SK-N-SH treated with all-trans-retinoic acid at 6 μM for 48 hours (cell line): ENCODE measurements around the gene PRSS21.

Experiments used
- ATAC-seq: fragments of 200-7000 bp; cut with Tn5 transposase; 3 replicates; pipeline ENCODE4 v1.9.1; 2020; ENCODE audit warnings: mild to moderate bottlenecking, moderate library complexity
- ARNTL ChIP-seq: fragments of 450-650 bp; formaldehyde crosslinking; IDR thresholded peaks from 2 replicates; pipeline ENCODE4 v1.5.0; 2020; ENCODE audit warnings: low read depth, mild to moderate bottlenecking, moderate library complexity, borderline replicate concordance
- BACH2 ChIP-seq: fragments of 250-450 bp; sonication (Bioruptor Pico); IDR thresholded peaks from 2 replicates; pipeline ENCODE4 v1.9.0; 2021; ENCODE audit warnings: mild to moderate bottlenecking, borderline replicate concordance
- CSDC2 ChIP-seq: fragments of 250-450 bp; sonication (Bioruptor Pico); IDR thresholded peaks from 2 replicates; pipeline ENCODE4 v1.5.0; 2020; ENCODE audit warnings: mild to moderate bottlenecking, moderate library complexity
- ESRRG ChIP-seq: fragments of 250-450 bp; sonication (Bioruptor Pico); IDR thresholded peaks from 2 replicates; pipeline ENCODE4 v1.6.1; 2021; ENCODE audit warnings: mild to moderate bottlenecking
- GLIS3 ChIP-seq: fragments of 250-450 bp; sonication (Bioruptor Pico); IDR thresholded peaks from 2 replicates; pipeline ENCODE4 v1.5.0; 2020; ENCODE audit warnings: mild to moderate bottlenecking, moderate library complexity
- ISL1 ChIP-seq: fragments of 250-450 bp; sonication (Bioruptor Pico); IDR thresholded peaks from 2 replicates; pipeline ENCODE4 v2.1.2; 2022; ENCODE audit warnings: mild to moderate bottlenecking, moderate library complexity
- OSR1 ChIP-seq: fragments of 250-450 bp; sonication (Bioruptor Pico); IDR thresholded peaks from 2 replicates; pipeline ENCODE4 v1.8.0; 2022; ENCODE audit warnings: moderate library complexity, mild to moderate bottlenecking, inconsistent platforms
- PPARA ChIP-seq: fragments of 250-450 bp; sonication (Bioruptor Pico); IDR thresholded peaks from 2 replicates; pipeline ENCODE4 v1.5.0; 2020; ENCODE audit warnings: mild to moderate bottlenecking, borderline replicate concordance
- RARB ChIP-seq: fragments of 250-450 bp; sonication (Bioruptor Pico); IDR thresholded peaks from 2 replicates; pipeline ENCODE4 v1.8.0; 2021; ENCODE audit warnings: mild to moderate bottlenecking, moderate library complexity
- SNAI2 ChIP-seq: fragments of 250-450 bp; sonication (Bioruptor Pico); IDR thresholded peaks from 2 replicates; pipeline ENCODE4 v1.5.0; 2020; ENCODE audit warnings: mild to moderate bottlenecking, moderate library complexity
- TCF4 ChIP-seq: fragments of 250-450 bp; sonication (Bioruptor Pico); IDR thresholded peaks from 2 replicates; pipeline ENCODE4 v1.8.0; 2021; ENCODE audit warnings: mild to moderate bottlenecking, moderate library complexity, borderline replicate concordance
- TOX ChIP-seq: fragments of 250-450 bp; sonication (Bioruptor Pico); IDR thresholded peaks from 2 replicates; pipeline ENCODE4 v1.8.0; 2021; ENCODE audit warnings: mild to moderate bottlenecking, moderate library complexity, borderline replicate concordance
- ZFP3 ChIP-seq: fragments of 250-450 bp; sonication (Bioruptor Pico); IDR thresholded peaks from 2 replicates; pipeline ENCODE4 v1.5.0; 2020; ENCODE audit warnings: mild to moderate bottlenecking, moderate library complexity
- ZFP30 ChIP-seq: fragments of 450-650 bp; formaldehyde crosslinking; IDR thresholded peaks from 2 replicates; pipeline ENCODE4 v1.5.0; 2022; ENCODE audit warnings: mild to moderate bottlenecking, moderate library complexity
- ZNF565 ChIP-seq: fragments of 450-650 bp; formaldehyde crosslinking; conservative IDR thresholded peaks from 2 replicates; pipeline ENCODE4 v1.5.0; 2020; ENCODE audit warnings: low read depth, mild to moderate bottlenecking, moderate library complexity
- ZNF70 ChIP-seq: fragments of 450-650 bp; formaldehyde crosslinking; IDR thresholded peaks from 2 replicates; pipeline ENCODE4 v1.5.0; 2020; ENCODE audit warnings: mild to moderate bottlenecking, moderate library complexity
- TF ChIP-seq, protein P1 (sequence below): fragments of 250-450 bp; sonication (Bioruptor Pico); IDR thresholded peaks from 2 replicates; pipeline ENCODE4 v1.5.1; 2020; ENCODE audit warnings: low read depth, mild to moderate bottlenecking, moderate library complexity
- TF ChIP-seq, protein P2 (sequence below): fragments of 250-450 bp; sonication (Bioruptor Pico); IDR thresholded peaks from 2 replicates; pipeline ENCODE4 v1.8.0; 2021; ENCODE audit warnings: low read depth, mild to moderate bottlenecking, moderate library complexity, borderline replicate concordance
- TF ChIP-seq, protein P3 (sequence below): fragments of 250-450 bp; sonication (Bioruptor Pico); IDR thresholded peaks from 2 replicates; pipeline ENCODE4 v1.5.1; 2021; ENCODE audit warnings: mild to moderate bottlenecking, moderate library complexity
- TF ChIP-seq, protein P4 (sequence below): fragments of 250-450 bp; sonication (Bioruptor Pico); IDR thresholded peaks from 2 replicates; pipeline ENCODE4 v1.8.0; 2020; ENCODE audit warnings: mild to moderate bottlenecking, moderate library complexity, borderline replicate concordance

Gene PRSS21

DNA sequence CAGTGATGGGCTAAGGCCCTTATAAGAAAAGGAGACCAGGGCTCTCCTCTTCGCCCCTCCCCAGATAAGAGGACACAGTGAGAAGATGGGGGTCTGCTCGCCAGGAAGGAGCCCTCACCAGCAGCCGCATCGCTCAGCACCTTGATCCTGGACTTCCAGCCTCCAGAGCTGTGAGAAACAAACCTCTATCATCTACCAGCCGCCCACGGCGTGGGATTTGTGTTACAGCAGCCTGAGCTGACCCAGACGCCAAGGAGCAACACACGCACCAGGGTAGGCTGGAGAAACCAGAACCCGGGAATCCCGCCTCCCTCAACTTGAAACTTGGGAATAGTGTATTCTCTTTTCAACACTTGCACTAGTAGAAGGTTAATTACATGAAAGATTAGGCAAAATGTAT lies 8.9 kb downstream of the PRSS21 start:
- ATAC-seq, result no peak
- TF ChIP-seq GLIS3 (CRISPR knock-in tag) (no peak), ISL1 (CRISPR knock-in tag) (no peak), ZFP30 (CRISPR knock-in tag) (no peak), RARB (CRISPR knock-in tag) (no peak), BACH2 (CRISPR knock-in tag) (no peak), OSR1 (CRISPR knock-in tag) (no peak), SNAI2 (no peak)
- TF ChIP-seq, protein P1, sequence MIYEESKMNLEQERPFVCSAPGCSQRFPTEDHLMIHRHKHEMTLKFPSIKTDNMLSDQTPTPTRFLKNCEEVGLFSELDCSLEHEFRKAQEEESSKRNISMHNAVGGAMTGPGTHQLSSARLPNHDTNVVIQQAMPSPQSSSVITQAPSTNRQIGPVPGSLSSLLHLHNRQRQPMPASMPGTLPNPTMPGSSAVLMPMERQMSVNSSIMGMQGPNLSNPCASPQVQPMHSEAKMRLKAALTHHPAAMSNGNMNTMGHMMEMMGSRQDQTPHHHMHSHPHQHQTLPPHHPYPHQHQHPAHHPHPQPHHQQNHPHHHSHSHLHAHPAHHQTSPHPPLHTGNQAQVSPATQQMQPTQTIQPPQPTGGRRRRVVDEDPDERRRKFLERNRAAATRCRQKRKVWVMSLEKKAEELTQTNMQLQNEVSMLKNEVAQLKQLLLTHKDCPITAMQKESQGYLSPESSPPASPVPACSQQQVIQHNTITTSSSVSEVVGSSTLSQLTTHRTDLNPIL, result no peak

DNA sequence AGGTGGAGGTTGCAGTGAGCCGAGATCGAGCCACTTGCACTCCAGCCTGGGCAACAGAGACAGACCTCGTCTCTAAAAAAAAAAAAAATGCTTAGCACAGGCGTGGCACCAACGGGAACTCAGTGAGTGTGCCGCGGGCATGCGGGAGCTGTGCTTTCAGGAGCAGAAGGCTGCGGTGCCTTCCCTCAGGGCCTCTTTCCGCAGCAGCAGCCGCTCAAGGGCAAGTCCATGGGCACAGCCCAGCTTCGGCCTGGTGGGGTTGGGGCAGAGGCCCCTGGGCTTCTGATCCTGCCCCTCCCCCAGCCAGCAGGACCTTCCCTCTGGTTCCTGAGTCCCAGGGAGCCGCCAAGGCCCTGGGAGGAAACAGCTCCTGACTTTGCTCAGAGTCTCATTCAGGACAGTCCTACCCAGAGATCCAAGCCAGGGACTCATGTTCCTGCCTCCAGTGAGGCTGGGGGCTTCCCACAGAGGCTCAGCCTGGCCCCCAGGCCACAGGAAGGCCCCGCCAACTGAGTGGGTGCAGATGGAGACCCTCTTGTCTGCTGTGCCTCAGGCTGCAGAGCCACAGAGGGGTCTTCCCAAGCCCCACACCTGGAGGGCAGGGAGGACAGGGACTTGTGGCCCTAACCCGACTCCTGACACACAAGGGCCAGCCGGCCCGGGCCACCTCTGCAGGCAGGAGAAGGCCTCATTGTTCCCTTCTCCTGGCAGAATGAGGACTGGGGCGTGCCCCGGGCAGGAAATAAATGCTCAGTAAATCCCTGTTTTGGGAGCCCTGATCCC lies 9.7 kb downstream of the PRSS21 start:
- ATAC-seq, result no peak
- TF ChIP-seq PPARA (CRISPR knock-in tag) (no peak), ESRRG (CRISPR knock-in tag) (no peak), SNAI2 (no peak), OSR1 (CRISPR knock-in tag) (no peak), ISL1 (CRISPR knock-in tag) (no peak), ZNF70 (CRISPR knock-in tag) (no peak), ZNF565 (CRISPR knock-in tag) (no peak), ZFP3 (CRISPR knock-in tag) (no peak), TCF4 (CRISPR knock-in tag) (no peak), CSDC2 (CRISPR knock-in tag) (no peak), RARB (CRISPR knock-in tag) (no peak), ZFP30 (CRISPR knock-in tag) (no peak), TOX (CRISPR knock-in tag) (no peak), GLIS3 (CRISPR knock-in tag) (no peak), ARNTL (no peak), BACH2 (CRISPR knock-in tag) (no peak)
- TF ChIP-seq, protein P1, result no peak
- TF ChIP-seq, protein P2, sequence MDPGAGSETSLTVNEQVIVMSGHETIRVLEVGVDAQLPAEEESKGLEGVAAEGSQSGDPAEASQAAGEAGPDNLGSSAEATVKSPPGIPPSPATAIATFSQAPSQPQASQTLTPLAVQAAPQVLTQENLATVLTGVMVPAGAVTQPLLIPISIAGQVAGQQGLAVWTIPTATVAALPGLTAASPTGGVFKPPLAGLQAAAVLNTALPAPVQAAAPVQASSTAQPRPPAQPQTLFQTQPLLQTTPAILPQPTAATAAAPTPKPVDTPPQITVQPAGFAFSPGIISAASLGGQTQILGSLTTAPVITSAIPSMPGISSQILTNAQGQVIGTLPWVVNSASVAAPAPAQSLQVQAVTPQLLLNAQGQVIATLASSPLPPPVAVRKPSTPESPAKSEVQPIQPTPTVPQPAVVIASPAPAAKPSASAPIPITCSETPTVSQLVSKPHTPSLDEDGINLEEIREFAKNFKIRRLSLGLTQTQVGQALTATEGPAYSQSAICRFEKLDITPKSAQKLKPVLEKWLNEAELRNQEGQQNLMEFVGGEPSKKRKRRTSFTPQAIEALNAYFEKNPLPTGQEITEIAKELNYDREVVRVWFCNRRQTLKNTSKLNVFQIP (CRISPR knock-in tag), result no peak
- TF ChIP-seq, protein P3, sequence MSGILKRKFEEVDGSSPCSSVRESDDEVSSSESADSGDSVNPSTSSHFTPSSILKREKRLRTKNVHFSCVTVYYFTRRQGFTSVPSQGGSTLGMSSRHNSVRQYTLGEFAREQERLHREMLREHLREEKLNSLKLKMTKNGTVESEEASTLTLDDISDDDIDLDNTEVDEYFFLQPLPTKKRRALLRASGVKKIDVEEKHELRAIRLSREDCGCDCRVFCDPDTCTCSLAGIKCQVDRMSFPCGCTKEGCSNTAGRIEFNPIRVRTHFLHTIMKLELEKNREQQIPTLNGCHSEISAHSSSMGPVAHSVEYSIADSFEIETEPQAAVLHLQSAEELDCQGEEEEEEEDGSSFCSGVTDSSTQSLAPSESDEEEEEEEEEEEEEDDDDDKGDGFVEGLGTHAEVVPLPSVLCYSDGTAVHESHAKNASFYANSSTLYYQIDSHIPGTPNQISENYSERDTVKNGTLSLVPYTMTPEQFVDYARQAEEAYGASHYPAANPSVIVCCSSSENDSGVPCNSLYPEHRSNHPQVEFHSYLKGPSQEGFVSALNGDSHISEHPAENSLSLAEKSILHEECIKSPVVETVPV (CRISPR knock-in tag), result no peak

DNA sequence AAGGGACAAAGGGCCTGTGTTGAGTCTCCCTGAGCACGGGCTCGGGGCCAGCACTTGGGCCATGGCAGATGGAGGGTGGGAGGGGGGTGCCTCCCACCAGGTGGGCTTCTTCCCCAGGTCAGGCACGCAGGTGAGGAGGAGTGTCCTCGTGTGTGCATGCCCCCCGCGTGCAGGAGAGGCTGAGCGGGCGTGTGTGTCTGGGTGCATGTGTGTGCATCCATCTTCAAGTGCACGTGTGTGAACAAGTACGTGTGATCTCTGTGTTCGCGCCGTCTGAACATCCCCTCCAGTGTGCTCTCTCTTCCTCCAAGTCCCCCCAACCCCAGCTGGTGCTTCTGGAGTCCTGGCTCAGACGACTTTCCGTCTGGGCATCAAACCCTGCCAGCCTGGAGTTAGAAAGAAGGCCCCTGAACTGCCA lies 10.3 kb downstream of the PRSS21 start:
- ATAC-seq, result no peak
- TF ChIP-seq TOX (CRISPR knock-in tag) (no peak), BACH2 (CRISPR knock-in tag) (no peak), SNAI2 (no peak), GLIS3 (CRISPR knock-in tag) (no peak), ZFP3 (CRISPR knock-in tag) (no peak), CSDC2 (CRISPR knock-in tag) (no peak), ESRRG (CRISPR knock-in tag) (no peak), OSR1 (CRISPR knock-in tag) (no peak)
- TF ChIP-seq, protein P1, result no peak
- TF ChIP-seq, protein P3 (CRISPR knock-in tag), result no peak
- TF ChIP-seq, protein P4, sequence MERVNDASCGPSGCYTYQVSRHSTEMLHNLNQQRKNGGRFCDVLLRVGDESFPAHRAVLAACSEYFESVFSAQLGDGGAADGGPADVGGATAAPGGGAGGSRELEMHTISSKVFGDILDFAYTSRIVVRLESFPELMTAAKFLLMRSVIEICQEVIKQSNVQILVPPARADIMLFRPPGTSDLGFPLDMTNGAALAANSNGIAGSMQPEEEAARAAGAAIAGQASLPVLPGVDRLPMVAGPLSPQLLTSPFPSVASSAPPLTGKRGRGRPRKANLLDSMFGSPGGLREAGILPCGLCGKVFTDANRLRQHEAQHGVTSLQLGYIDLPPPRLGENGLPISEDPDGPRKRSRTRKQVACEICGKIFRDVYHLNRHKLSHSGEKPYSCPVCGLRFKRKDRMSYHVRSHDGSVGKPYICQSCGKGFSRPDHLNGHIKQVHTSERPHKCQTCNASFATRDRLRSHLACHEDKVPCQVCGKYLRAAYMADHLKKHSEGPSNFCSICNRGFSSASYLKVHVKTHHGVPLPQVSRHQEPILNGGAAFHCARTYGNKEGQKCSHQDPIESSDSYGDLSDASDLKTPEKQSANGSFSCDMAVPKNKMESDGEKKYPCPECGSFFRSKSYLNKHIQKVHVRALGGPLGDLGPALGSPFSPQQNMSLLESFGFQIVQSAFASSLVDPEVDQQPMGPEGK (CRISPR knock-in tag), result no peak
- TF ChIP-seq, protein P2 (CRISPR knock-in tag), result no peak
